Heart left ventricle (tissue), 16 donors: ENCODE results near the gene ZNF611. TPM values are rescaled to one million over a fixed set of nuclear protein-coding genes. Genes with fewer than 3 reads are reported as not detected.
A peak's percentile ranks its signal among the peaks of the same experiment; 100 is the strongest.

Experiments
- ATAC-seq, 4 donors: fragments of 200-7000 bp; cut with Tn5 transposase; one replicate each; pipeline ENCODE4 v1.9.1; 2020 to 2022; ENCODE audit warnings: moderate library complexity in 4 of 4, mild to moderate bottlenecking in 3 of 4, moderate number of reproducible peaks in 1 of 4
- DNase-seq, 5 donors: peaks; one replicate each; pipeline ENCODE4 v3.0.0-alpha.2; 2020
- H3K27ac ChIP-seq, 12 donors: fragments of 200-600 bp; sonication (generic) in 4 of 12; one replicate each; pipeline versions ENCODE4 v1.5.0 to v1.8.0; 2016 to 2022; ENCODE audit warnings: mild to moderate bottlenecking in 2 of 12
- H3K27me3 ChIP-seq, 9 donors: fragments of 200-600 bp; sonication (generic) in 2 of 9; one replicate each; pipeline versions ENCODE4 v1.5.1 to v1.8.0; 2016 to 2022; ENCODE audit warnings: mild to moderate bottlenecking in 3 of 9
- H3K36me3 ChIP-seq, 9 donors: fragments of 200-600 bp; sonication (generic) in 2 of 9; one replicate each; pipeline versions ENCODE4 v1.5.0 to v1.8.0; 2018 to 2022; ENCODE audit warnings: mild to moderate bottlenecking in 2 of 9
- H3K4me1 ChIP-seq, 12 donors: fragments of 200-600 bp; sonication (generic) in 4 of 12; one replicate each; pipeline versions ENCODE4 v1.5.0 to v1.8.0; 2016 to 2022; ENCODE audit warnings: mild to moderate bottlenecking in 3 of 12
- H3K4me3 ChIP-seq, 12 donors: fragments of 200-600 bp; sonication (generic) in 4 of 12; one replicate each; pipeline versions ENCODE4 v1.5.0 to v1.8.0; 2017 to 2022; ENCODE audit warnings: mild to moderate bottlenecking in 9 of 12, moderate library complexity in 4 of 12
- H3K9me3 ChIP-seq, 12 donors: fragments of 200-600 bp; sonication (generic) in 4 of 12; one replicate each; pipeline versions ENCODE4 v1.5.0 to v1.8.0; 2016 to 2022; ENCODE audit warnings: mild to moderate bottlenecking in 1 of 12
- CTCF ChIP-seq, 12 donors: fragments of 200-600 bp; sonication (generic) in 4 of 12; IDR thresholded peaks; one replicate each; pipeline versions ENCODE4 v1.5.0 to v1.8.0; 2018 to 2022; ENCODE audit warnings: antibody characterized with exemption in 12 of 12, mild to moderate bottlenecking in 5 of 12
- POLR2A ChIP-seq, 2 donors: fragments of 450-650 bp; IDR thresholded peaks; one replicate each; pipeline ENCODE4 v1.6.1; 2017; ENCODE audit warnings: antibody characterized with exemption in 2 of 2, mild to moderate bottlenecking in 2 of 2, moderate library complexity in 2 of 2
- WGBS, 4 donors: extraction: QIAGEN DNeasy Blood & Tissue Kit in 2 of 4; methylation state at CpG; one replicate each; pipeline versions ENCODE4 v1.1.5 to v1.1.7; 2013 to 2018; 5-methylcytosine and 5-hydroxymethylcytosine counted together
- intact Hi-C, 10 donors: fragments of 100-400 bp; cut with DNase I; formaldehyde crosslinking; loops; one replicate each; pipeline versions ENCODE4 v1.11.1 to v1.14.2; 2022
- polyA plus RNA-seq, 2 donors: library from polyadenylated mRNA; stranded (reverse); fragments of 200-250 nt; gene quantifications; one replicate each; pipeline ENCODE4 v1.2.3, GENCODE V29; 2013
- total RNA-seq, 9 donors: library from RNA; depleted of rRNA in 2 of 9; stranded (reverse); fragments of >200 nt in 2 of 9; fragmentation: NEBNext Ultra II Directional in 3 of 9; extraction: Animal tissue kit (Norgen Biotek cat#: 25700) in 3 of 9; gene quantifications; one replicate each; pipeline versions ENCODE4 v1.1.0 to v1.2.4, GENCODE V29; 2016 to 2023
- donor health status: ischemic (EF 13 %, LVEDD 7.1; RV severe dilation, severe dysfunction).
- donor health status: healthy with polysubstance abuse.
- donor health status: DM: no; HTN: yes; CAD: no.
- donor health status: DM: no; HTN: no; CAD: no.
- donor health status: ischemic (EF 25% LVEDD 6.9; RV normal size, moderate dysfunction).
- donor health status: ischemic (EF 25% LVEDD 5.7; RV mildly dilated, moderate dysfunction).
- donor health status: healthy.
- donor health status: DM: yes; HTN: yes; CAD: no.
- donor health status: ischemic (EF 35%, LVEDD 5.7; RV mildly dilated, moderate dysfunction).
- donor health status: nonischemic (EF 11% LVEDD 7.7; RV severe dilation, severe dysfunction).
- donor health status: DM: yes; HTN: yes; CAD: no.
- donor health status: PGD.
- donor health status: ischemic (EF 29% LVEDD 5.4; RV normal size, mild dysfunction).
- donor health status: nonischemic (EF 23%, LVEDD 6.1; RV moderate dilation, normal function).

The ZNF611 gene
- total and polyA plus RNA-seq, 11 donors, result 3.8 to 12.6 (median 6.4) TPM

DNA sequence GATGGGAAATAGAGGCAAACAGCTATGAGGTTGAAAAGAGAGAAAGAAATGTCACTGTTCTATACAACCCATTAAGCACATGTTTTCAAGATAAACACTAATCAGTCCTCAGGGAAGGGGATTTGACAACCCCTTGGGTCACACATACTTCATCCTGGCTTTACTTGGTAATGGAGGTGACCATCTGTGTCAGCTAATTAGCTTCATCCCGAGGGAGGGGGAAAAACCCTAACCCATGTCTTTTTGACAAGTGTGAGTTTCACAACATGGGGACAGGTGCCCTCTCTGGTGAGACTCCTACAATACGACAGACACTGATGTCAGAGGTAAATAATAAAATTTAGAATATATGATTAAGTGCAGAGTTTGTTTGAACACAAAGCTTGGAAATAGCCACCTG, 43.1 kb downstream of the ZNF611 start:
- WGBS, 4 donors, result 53 to 62% (median 55%) methylated on average over 2 of the region's 2 CpGs
- intact Hi-C loops, result loop anchor here in 4 of 10 donors (2.0 to 5.0 kb wide), 4 partner anchors 41 to 89 kb away; partner anchors contain the start of genes ZNF611 (in 1 of the 4) and ZNF83 (in 1 of the 4)
- H3K9me3 ChIP-seq, result no peaks in the 10 kb centered on the region
- H3K27me3 ChIP-seq, result no peaks in the 10 kb centered on the region
- H3K36me3 ChIP-seq, result no peaks in the 10 kb centered on the region
- H3K4me3 ChIP-seq, result no peak overlapping the region
- peak overlapping the region in 5 of 12 donors; percentile 89 to 97 (median 92) for H3K27ac ChIP-seq
- ATAC-seq (no peak), DNase-seq (no peak)
- H3K4me1 ChIP-seq, result peaks cover 0 to 27% (median 12%) of the 10 kb centered on the region in 12 donors
- TF ChIP-seq CTCF (IDR thresholded peaks at IDR 0.05) (no peak), POLR2A (IDR thresholded peaks at IDR 0.05) (no peak)

DNA sequence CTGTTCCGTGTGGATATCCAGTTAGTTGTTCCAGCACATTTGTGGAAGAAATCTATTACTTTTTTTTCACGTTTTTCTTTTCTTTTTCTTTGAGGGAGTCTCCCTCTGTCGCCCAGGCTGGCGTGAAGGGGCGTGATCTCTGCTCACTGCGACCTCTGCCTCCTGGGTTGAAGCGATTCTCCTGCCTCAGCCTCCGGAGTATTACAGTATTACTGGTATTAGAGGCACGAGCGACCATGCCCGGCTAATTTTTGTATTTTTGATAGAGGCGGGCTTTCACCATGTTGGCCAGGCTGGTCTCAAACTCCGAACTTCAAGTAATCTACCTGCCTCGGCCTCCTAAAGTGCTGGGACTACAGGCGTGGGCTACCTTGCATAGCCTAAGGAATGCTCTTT, 43.6 kb downstream of the ZNF611 start:
- H3K4me3 ChIP-seq, result peak overlapping the region; percentile 52 to 92 (median 70)
- WGBS, 4 donors, result 44 to 63% (median 48%) methylated on average over 15 of the region's 15 CpGs
- no peak for DNase-seq
- intact Hi-C loops, result loop anchor here in 4 of 10 donors (2.0 to 5.0 kb wide), 4 partner anchors 41 to 89 kb away; partner anchors contain the start of genes ZNF611 (in 1 of the 4) and ZNF83 (in 1 of the 4)
- H3K36me3 ChIP-seq, result no peaks in the 10 kb centered on the region
- H3K27ac ChIP-seq, result peak overlapping the region; percentile 82 to 97 (median 90)
- TF ChIP-seq POLR2A (IDR thresholded peaks at IDR 0.05), result no peak
- no peak for TF ChIP-seq CTCF (IDR thresholded peaks at IDR 0.05)
- no peak for ATAC-seq
- H3K9me3 ChIP-seq, result no peaks in the 10 kb centered on the region
- H3K4me1 ChIP-seq, result peaks cover 0 to 27% (median 12%) of the 10 kb centered on the region in 12 donors
- H3K27me3 ChIP-seq, result no peaks in the 10 kb centered on the region

GRCh38 chr19:52690369-52691214, 44.3 kb downstream of the ZNF611 start:
- Histone ChIP-seq H3K27me3 (no peaks in the 10 kb centered on the region), H3K9me3 (no peaks in the 10 kb centered on the region), H3K4me1 (peaks cover 0 to 27% (median 12%) of the 10 kb centered on the region in 12 donors), H3K4me3 (peak overlapping the region; percentile 52 to 92 (median 70)), H3K36me3 (peaks cover 0 to under 1% (median 0%) of the 10 kb centered on the region in 9 donors), H3K27ac (peak overlapping the region; percentile 82 to 97 (median 90))
- peak; percentile 97 to 100 (median 100) for ATAC-seq
- DNase-seq, result peak; percentile 95 to 98 (median 97)
- 1 to 3% (median 2%) methylated on average over 37 to 47 of the region's 47 CpGs for WGBS, 4 donors
- TF ChIP-seq POLR2A (IDR thresholded peaks at IDR 0.05) (peak in 1 of 2 donors; percentile 88), CTCF (IDR thresholded peaks at IDR 0.05) (peak in 11 of 12 donors; percentile 17 to 62 (median 34))
- intact Hi-C loops, result loop anchor here in 4 of 10 donors (1.0 to 5.0 kb wide), 5 partner anchors 42 to 88 kb away; partner anchors contain the start of genes ZNF611 (in 2 of the 4) and ZNF83 (in 1 of the 4)
